Measurements from ENCODE around the gene CCDC12.

The CCDC12 gene

GRCh38 chr3:46910166-46910760 lies 66.3 kb downstream of the CCDC12 start:
- Histone ChIP-seq H3K27ac (ENCODE audit: low read length) (no peak overlapping the region), H3K9me3 (ENCODE audit: insufficient read depth, low read length, severe bottlenecking) (no peaks in the 10 kb centered on the region), H3K4me3 (ENCODE audit: low read depth in 1 of 2, low read length in 2 of 2) (no peak overlapping the region), H4K20me1 (ENCODE audit: insufficient read depth, low read length) (no peaks in the 10 kb centered on the region), H3K36me3 (ENCODE audit: insufficient read depth, low read length) (no peaks in the 10 kb centered on the region), H2AFZ (ENCODE audit: low read depth, low read length) (no peak overlapping the region), H3K27me3 (ENCODE audit: insufficient read depth, low read length, poor library complexity) (no peaks in the 10 kb centered on the region), H3K79me2 (ENCODE audit: insufficient read depth, low read length) (no peaks in the 10 kb centered on the region), H3K9ac (ENCODE audit: low read depth, low read length) (no peak overlapping the region), H3K4me2 (ENCODE audit: insufficient read depth, low read length) (no peak overlapping the region), H3K4me1 (ENCODE audit: insufficient read depth, low read length) (no peaks in the 10 kb centered on the region)
- DNase-seq = no peak
- TF ChIP-seq EZH2 (IDR thresholded peaks at IDR 0.05; ENCODE audit: borderline replicate concordance, low read depth, low read length, severe bottlenecking) (no peak), CTCF (IDR thresholded peaks at IDR 0.05; ENCODE audit: borderline replicate concordance, extremely low read depth, low read length, poor library complexity, severe bottlenecking) (no peak)
- ATAC-seq (ENCODE audit: insufficient read depth, low read depth) = no peak

GRCh38 chr3:46909535-46910161 lies 66.9 kb downstream of the CCDC12 start:
- peak; percentile 80 for DNase-seq

GRCh38 chr3:46908986-46909534 lies 67.5 kb downstream of the CCDC12 start:
- DNase-seq = no peak
- Histone ChIP-seq H3K27ac (ENCODE audit: low read length) (no peak overlapping the region), H3K27me3 (ENCODE audit: insufficient read depth, low read length, poor library complexity) (no peaks in the 10 kb centered on the region), H3K4me3 (ENCODE audit: low read depth in 1 of 2, low read length in 2 of 2) (no peak overlapping the region), H3K4me2 (ENCODE audit: insufficient read depth, low read length) (no peak overlapping the region), H4K20me1 (ENCODE audit: insufficient read depth, low read length) (no peaks in the 10 kb centered on the region; the same call in 1 of the 2 replicates), H3K9me3 (ENCODE audit: insufficient read depth, low read length, severe bottlenecking) (no peaks in the 10 kb centered on the region), H3K4me1 (ENCODE audit: insufficient read depth, low read length) (no peaks in the 10 kb centered on the region), H3K79me2 (ENCODE audit: insufficient read depth, low read length) (no peaks in the 10 kb centered on the region), H3K9ac (ENCODE audit: low read depth, low read length) (no peak overlapping the region), H3K36me3 (ENCODE audit: insufficient read depth, low read length) (no peaks in the 10 kb centered on the region), H2AFZ (ENCODE audit: low read depth, low read length) (no peak overlapping the region)
- no peak; the same call in 2 of the 3 replicates for ATAC-seq (ENCODE audit: insufficient read depth, low read depth)
- TF ChIP-seq CTCF (IDR thresholded peaks at IDR 0.05; ENCODE audit: borderline replicate concordance, extremely low read depth, low read length, poor library complexity, severe bottlenecking) (no peak), EZH2 (IDR thresholded peaks at IDR 0.05; ENCODE audit: borderline replicate concordance, low read depth, low read length, severe bottlenecking) (no peak)

More at GRCh38 chr3:46909535-46910161, 66.9 kb downstream of the CCDC12 start:
- no peak overlapping the region for H3K4me3 ChIP-seq (ENCODE audit: low read depth in 1 of 2, low read length in 2 of 2)
- no peak overlapping the region for H3K4me2 ChIP-seq (ENCODE audit: insufficient read depth, low read length)
- no peak overlapping the region for H3K9ac ChIP-seq (ENCODE audit: low read depth, low read length)
- no peaks in the 10 kb centered on the region for H3K36me3 ChIP-seq (ENCODE audit: insufficient read depth, low read length)
- H2AFZ ChIP-seq (ENCODE audit: low read depth, low read length) = no peak overlapping the region
- no peaks in the 10 kb centered on the region for H3K79me2 ChIP-seq (ENCODE audit: insufficient read depth, low read length)
- TF ChIP-seq EZH2 (IDR thresholded peaks at IDR 0.05; ENCODE audit: borderline replicate concordance, low read depth, low read length, severe bottlenecking) (no peak), CTCF (IDR thresholded peaks at IDR 0.05; ENCODE audit: borderline replicate concordance, extremely low read depth, low read length, poor library complexity, severe bottlenecking) (peak; percentile 88)
- no peak overlapping the region for H3K27ac ChIP-seq (ENCODE audit: low read length)
- H3K27me3 ChIP-seq (ENCODE audit: insufficient read depth, low read length, poor library complexity) = no peaks in the 10 kb centered on the region
- H3K4me1 ChIP-seq (ENCODE audit: insufficient read depth, low read length) = no peaks in the 10 kb centered on the region
- no peaks in the 10 kb centered on the region for H4K20me1 ChIP-seq (ENCODE audit: insufficient read depth, low read length)
- H3K9me3 ChIP-seq (ENCODE audit: insufficient read depth, low read length, severe bottlenecking) = no peaks in the 10 kb centered on the region
- ATAC-seq (ENCODE audit: insufficient read depth, low read depth) = peak; percentile 85

Measured in DND-41 (cell line).